ENCODE measurements around the gene P2RX7. TPM values are rescaled to one million over a fixed set of nuclear protein-coding genes. Genes with fewer than 3 reads are reported as not detected.

The P2RX7 gene
- total RNA-seq, 1 experiment from 2014 or later, result 0.23 TPM

- POLR2A ChIA-PET, result no interaction called here
- Histone ChIP-seq H3K4me1 (ENCODE audit: control insufficient read depth, insufficient read depth, low read length) (no peaks in the 10 kb centered on the region), H3K27ac (ENCODE audit: low read length) (no peak overlapping the region), H3K9me3 (ENCODE audit: control insufficient read depth, insufficient read depth, low read depth, low read length) (no peaks in the 10 kb centered on the region), H3K27me3 (ENCODE audit: control insufficient read depth, insufficient read depth, low read length) (no peaks in the 10 kb centered on the region), H3K36me3 (ENCODE audit: control insufficient read depth, insufficient read depth, low read length) (no peaks in the 10 kb centered on the region), H3K4me3 (ENCODE audit: low read depth in 2 of 2, low read length in 2 of 2) (no peak overlapping the region)
- CTCF ChIA-PET, result no interaction called here
- ATAC-seq (no peak), DNase-seq (ENCODE audit: low read depth, low spot score) (no peak)
- in situ Hi-C loops (cut with HindIII; ENCODE audit: low pct_unique_long_range_greater_than_20kb, low sequenced_read_pairs) (no loop called here), intact Hi-C loops (cut with micrococcal nuclease; ENCODE audit: unreplicated experiment) (no loop called here)
- TF ChIP-seq SIN3A (IDR thresholded peaks at IDR 0.05; ENCODE audit: borderline replicate concordance, insufficient read depth, low read depth, low read length) (no peak), POLR2AphosphoS5 (IDR thresholded peaks at IDR 0.05; ENCODE audit: low read depth, low read length) (no peak), REST (IDR thresholded peaks at IDR 0.05; ENCODE audit: insufficient read depth in 1 of 2, low read depth in 2 of 2, low read length in 1 of 2) (no peak), TCF7L2 (IDR thresholded peaks at IDR 0.05; ENCODE audit: low read depth, low read length) (no peak)
- TF ChIP-seq, protein P1, sequence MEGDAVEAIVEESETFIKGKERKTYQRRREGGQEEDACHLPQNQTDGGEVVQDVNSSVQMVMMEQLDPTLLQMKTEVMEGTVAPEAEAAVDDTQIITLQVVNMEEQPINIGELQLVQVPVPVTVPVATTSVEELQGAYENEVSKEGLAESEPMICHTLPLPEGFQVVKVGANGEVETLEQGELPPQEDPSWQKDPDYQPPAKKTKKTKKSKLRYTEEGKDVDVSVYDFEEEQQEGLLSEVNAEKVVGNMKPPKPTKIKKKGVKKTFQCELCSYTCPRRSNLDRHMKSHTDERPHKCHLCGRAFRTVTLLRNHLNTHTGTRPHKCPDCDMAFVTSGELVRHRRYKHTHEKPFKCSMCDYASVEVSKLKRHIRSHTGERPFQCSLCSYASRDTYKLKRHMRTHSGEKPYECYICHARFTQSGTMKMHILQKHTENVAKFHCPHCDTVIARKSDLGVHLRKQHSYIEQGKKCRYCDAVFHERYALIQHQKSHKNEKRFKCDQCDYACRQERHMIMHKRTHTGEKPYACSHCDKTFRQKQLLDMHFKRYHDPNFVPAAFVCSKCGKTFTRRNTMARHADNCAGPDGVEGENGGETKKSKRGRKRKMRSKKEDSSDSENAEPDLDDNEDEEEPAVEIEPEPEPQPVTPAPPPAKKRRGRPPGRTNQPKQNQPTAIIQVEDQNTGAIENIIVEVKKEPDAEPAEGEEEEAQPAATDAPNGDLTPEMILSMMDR (IDR thresholded peaks at IDR 0.05), result no peak
- BruUV-seq (replicated peaks), result no TSS peak
These were observed 35.3 kb downstream of the P2RX7 start for GRCh38 chr12:121167951-121168350.

DNA sequence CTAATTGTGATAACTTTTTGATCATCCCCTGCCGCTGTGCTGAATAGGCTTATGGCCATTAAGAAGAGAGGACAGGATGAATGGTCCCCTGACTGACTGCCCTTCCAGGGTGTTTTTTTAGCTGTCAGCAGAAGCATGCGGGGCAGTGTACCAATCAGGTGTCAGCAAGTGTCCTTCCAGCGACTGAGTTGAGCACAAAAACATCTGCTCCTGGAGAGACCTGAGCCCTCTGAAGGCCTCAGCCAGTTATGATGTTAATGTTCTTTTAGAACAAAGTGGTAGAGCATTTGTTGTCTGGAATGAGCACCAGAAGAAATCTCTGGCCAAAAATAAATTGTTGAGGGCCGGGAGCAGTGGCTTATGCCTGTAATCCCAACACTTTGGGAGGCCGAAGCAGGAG lies 37.5 kb downstream of the P2RX7 start:
- intact Hi-C loops (cut with micrococcal nuclease; ENCODE audit: unreplicated experiment) (no loop called here), in situ Hi-C loops (cut with HindIII; ENCODE audit: low pct_unique_long_range_greater_than_20kb, low sequenced_read_pairs) (no loop called here)
- BruUV-seq (replicated peaks), result no TSS peak
- ATAC-seq, result no peak
- no peak overlapping the region for H3K4me3 ChIP-seq (ENCODE audit: low read depth in 2 of 2, low read length in 2 of 2)
- H3K4me1 ChIP-seq (ENCODE audit: control insufficient read depth, insufficient read depth, low read length), result no peaks in the 10 kb centered on the region
- DNase-seq (ENCODE audit: low read depth, low spot score), result no peak
- no peaks in the 10 kb centered on the region for H3K36me3 ChIP-seq (ENCODE audit: control insufficient read depth, insufficient read depth, low read length)
- no peak overlapping the region for H3K27ac ChIP-seq (ENCODE audit: low read length)
- POLR2A ChIA-PET, result interaction anchor here (0.6 kb wide), 1 partner anchor 279 kb away, joined by 3 read pairs; no protein-coding TSS in a partner anchor
- no peak for TF ChIP-seq REST (IDR thresholded peaks at IDR 0.05; ENCODE audit: insufficient read depth in 1 of 2, low read depth in 2 of 2, low read length in 1 of 2)
- TF ChIP-seq POLR2AphosphoS5 (IDR thresholded peaks at IDR 0.05; ENCODE audit: low read depth, low read length), result no peak
- TF ChIP-seq TCF7L2 (IDR thresholded peaks at IDR 0.05; ENCODE audit: low read depth, low read length), result no peak
- no peak for TF ChIP-seq SIN3A (IDR thresholded peaks at IDR 0.05; ENCODE audit: borderline replicate concordance, insufficient read depth, low read depth, low read length)
- TF ChIP-seq, protein P1 (IDR thresholded peaks at IDR 0.05), result no peak
- no peaks in the 10 kb centered on the region for H3K9me3 ChIP-seq (ENCODE audit: control insufficient read depth, insufficient read depth, low read depth, low read length)
- H3K27me3 ChIP-seq (ENCODE audit: control insufficient read depth, insufficient read depth, low read length), result no peaks in the 10 kb centered on the region
- CTCF ChIA-PET, result no interaction called here

All from Panc1 (cell line).